ENCODE data around the gene PTAR1.
A peak's percentile ranks its signal among the peaks of the same experiment; 100 is the strongest.

PTAR1 gene

GRCh38 chr9:69672596-69673310 lies 87.1 kb downstream of the PTAR1 start:
- peak; percentile 72 for DNase-seq

GRCh38 chr9:69671879-69672595 lies 87.8 kb downstream of the PTAR1 start, which contains the start of gene APBA1:
Gene APBA1, minus strand, starts transcription at chr9:69672371.
- DNase-seq: peak; percentile 58

- DNase-seq: no peak
Measured at GRCh38 chr9:69671311-69671878, 88.4 kb downstream of the PTAR1 start.

GRCh38 chr9:69667306-69667705 lies 92.5 kb downstream of the PTAR1 start:
- DNase-seq: no peak

- no peak for DNase-seq
Measured at GRCh38 chr9:69660304-69660703, 99.5 kb downstream of the PTAR1 start.
